Mucosa of rectum (tissue), 2 donors: ENCODE measurements around the gene NUP98.
"Not testable (repeated sequence)": the region's sequence is repeated elsewhere in the genome, so short reads cannot be mapped to it uniquely, and the experiment has no call there.

Experiments used
- H3K27ac ChIP-seq, 2 donors: one replicate each; pipeline ENCODE4 v1.7.0; 2013; ENCODE audit warnings: inconsistent platforms in 2 of 2, low read depth in 2 of 2, low read length in 2 of 2
- H3K27me3 ChIP-seq, 2 donors: one replicate each; pipeline ENCODE4 v1.7.0; 2013; ENCODE audit warnings: low read length in 2 of 2; ENCODE audit not compliant: control insufficient read depth in 2 of 2, insufficient read depth in 2 of 2
- H3K36me3 ChIP-seq, 2 donors: one replicate each; pipeline ENCODE4 v1.7.0; 2013; ENCODE audit warnings: low read length in 2 of 2; ENCODE audit not compliant: control insufficient read depth in 2 of 2, insufficient read depth in 2 of 2
- H3K4me1 ChIP-seq, 2 donors: one replicate each; pipeline ENCODE4 v1.7.0; 2013; ENCODE audit warnings: low read length in 2 of 2, mild to moderate bottlenecking in 1 of 2; ENCODE audit not compliant: control insufficient read depth in 2 of 2, insufficient read depth in 2 of 2
- H3K4me3 ChIP-seq, 2 donors: one replicate each; pipeline ENCODE4 v1.7.0; 2013; ENCODE audit warnings: low read length in 2 of 2
- H3K9ac ChIP-seq, 2 donors: one replicate each; pipeline ENCODE4 v1.7.0; 2013; ENCODE audit warnings: low read length in 2 of 2, low read depth in 1 of 2, mild to moderate bottlenecking in 1 of 2
- H3K9me3 ChIP-seq, 2 donors: one replicate each; pipeline ENCODE4 v1.7.0; 2013; ENCODE audit warnings: low read length in 2 of 2; ENCODE audit not compliant: control insufficient read depth in 2 of 2
- donor health status: healthy.
- donor health status: Normal muscosa, but diverticular disease.

NUP98 gene

GRCh38 chr11:3649374-3649773, 148.0 kb downstream of the NUP98 start:
- not testable (repeated sequence) for H3K9ac ChIP-seq, H3K27me3 ChIP-seq, H3K4me1 ChIP-seq, H3K9me3 ChIP-seq, H3K36me3 ChIP-seq, H3K4me3 ChIP-seq, H3K27ac ChIP-seq

GRCh38 chr11:3648843-3649242, 148.5 kb downstream of the NUP98 start:
- not testable (repeated sequence) for H3K9me3 ChIP-seq, H3K36me3 ChIP-seq, H3K27ac ChIP-seq, H3K9ac ChIP-seq, H3K27me3 ChIP-seq, H3K4me3 ChIP-seq, H3K4me1 ChIP-seq

- Histone ChIP-seq H3K4me3 (no peak overlapping the region), H3K9me3 (no peaks in the 10 kb centered on the region), H3K36me3 (no peaks in the 10 kb centered on the region), H3K9ac (no peak overlapping the region), H3K27ac (no peak overlapping the region), H3K27me3 (peaks cover 4 to 11% of the 10 kb centered on the region in 2 donors), H3K4me1 (peaks cover 10 to 19% of the 10 kb centered on the region in 2 donors)
Observed at GRCh38 chr11:3645552-3645951, 151.8 kb downstream of the NUP98 start.

- H3K4me1 ChIP-seq = peaks cover 10 to 19% of the 10 kb centered on the region in 2 donors
- no peak within 1 kb of the TSS for H3K4me3 ChIP-seq
- H3K27me3 ChIP-seq = peaks cover 4 to 11% of the 10 kb centered on the region in 2 donors
- no peak within 1 kb of the TSS for H3K27ac ChIP-seq
- H3K36me3 ChIP-seq = no peaks in the 10 kb centered on the region
- no peaks in the 10 kb centered on the region for H3K9me3 ChIP-seq
- H3K9ac ChIP-seq = no peak within 1 kb of the TSS
Observed at GRCh38 chr11:3644817-3645235, 152.5 kb downstream of the NUP98 start, which contains the start of gene ART1. Gene ART1 (plus strand): TSS chr11:3645128. CDS start chr11:3659214, 14,086 bp downstream.

- H3K27ac ChIP-seq, H3K9ac ChIP-seq, H3K36me3 ChIP-seq, H3K27me3 ChIP-seq, H3K9me3 ChIP-seq: not testable (repeated sequence)
- peaks cover 10 to 19% of the 10 kb centered on the region in 2 donors for H3K4me1 ChIP-seq
- peak overlapping the region; percentile 44 to 67 for H3K4me3 ChIP-seq
Observed at GRCh38 chr11:3643102-3643546, 154.2 kb downstream of the NUP98 start.

GRCh38 chr11:3642071-3642951, 155.0 kb downstream of the NUP98 start:
- Histone ChIP-seq H3K27me3 (peaks cover 4 to 10% of the 10 kb centered on the region in 2 donors), H3K9me3 (no peaks in the 10 kb centered on the region), H3K4me3 (peak overlapping the region; percentile 44 to 67), H3K36me3 (no peaks in the 10 kb centered on the region), H3K4me1 (peaks cover 10 to 19% of the 10 kb centered on the region in 2 donors), H3K27ac (no peak overlapping the region), H3K9ac (peak overlapping the region; percentile 15 to 24)

- Histone ChIP-seq H3K4me1 (peaks cover 10 to 19% of the 10 kb centered on the region in 2 donors), H3K4me3 (peak within 1 kb of the TSS; percentile 44 to 67), H3K9me3 (no peaks in the 10 kb centered on the region), H3K27me3 (peaks cover 4 to 10% of the 10 kb centered on the region in 2 donors), H3K9ac (peak within 1 kb of the TSS; percentile 15 to 24), H3K27ac (no peak within 1 kb of the TSS), H3K36me3 (no peaks in the 10 kb centered on the region)
Observed at GRCh38 chr11:3641701-3642070, 155.7 kb downstream of the NUP98 start, which contains the start of gene ART5. Gene ART5 (minus strand): TSS chr11:3641992. CDS start chr11:3641862, 130 bp downstream.

GRCh38 chr11:3641191-3641590, 156.2 kb downstream of the NUP98 start:
- Histone ChIP-seq H3K27ac (no peak overlapping the region), H3K9ac (no peak overlapping the region), H3K9me3 (no peaks in the 10 kb centered on the region), H3K27me3 (peaks cover 4 to 10% of the 10 kb centered on the region in 2 donors), H3K4me3 (no peak overlapping the region), H3K36me3 (no peaks in the 10 kb centered on the region), H3K4me1 (peaks cover 10 to 19% of the 10 kb centered on the region in 2 donors)

- Histone ChIP-seq H3K9me3 (no peaks in the 10 kb centered on the region), H3K4me1 (peaks cover 10 to 12% of the 10 kb centered on the region in 2 donors), H3K27me3 (peaks cover 4 to 6% of the 10 kb centered on the region in 2 donors), H3K4me3 (no peak overlapping the region), H3K9ac (no peak overlapping the region), H3K36me3 (no peaks in the 10 kb centered on the region), H3K27ac (no peak overlapping the region)
Observed at GRCh38 chr11:3639841-3640240, 157.5 kb downstream of the NUP98 start.

- Histone ChIP-seq H3K9me3 (no peaks in the 10 kb centered on the region), H3K27ac (no peak overlapping the region), H3K27me3 (peaks cover 0 to 6% of the 10 kb centered on the region in 2 donors), H3K4me3 (no peak overlapping the region), H3K9ac (no peak overlapping the region), H3K4me1 (peaks cover 10 to 11% of the 10 kb centered on the region in 2 donors), H3K36me3 (no peaks in the 10 kb centered on the region)
Observed at GRCh38 chr11:3638513-3638912, 158.8 kb downstream of the NUP98 start.
